ENCODE data around the gene GOLGA8M. TPM values are rescaled to one million over a fixed set of nuclear protein-coding genes. Genes with fewer than 3 reads are reported as not detected.
"Not testable (repeated sequence)": the region's sequence is repeated elsewhere in the genome, so short reads cannot be mapped to it uniquely, and the experiment has no call there.

The GOLGA8M gene
- 0.39 and 2.3 TPM in 2 replicates for total RNA-seq

- not testable (repeated sequence) for DNase-seq (ENCODE audit: extremely low read depth, low read depth, low spot score)
These were observed at the start of gene GOLGA8M for GRCh38 chr15:28712270-28712669. Gene GOLGA8M, minus strand, starts transcription at chr15:28712421. Its CDS starts 98 bp downstream, at chr15:28712323.

- DNase-seq (ENCODE audit: extremely low read depth, low read depth, low spot score), result not testable (repeated sequence)
These were observed 30.7 kb upstream of the GOLGA8M start for GRCh38 chr15:28742890-28743289.

GRCh38 chr15:28738590-28739292 is 26.5 kb upstream of the GOLGA8M start:
- DNase-seq (ENCODE audit: extremely low read depth, low read depth, low spot score), result not testable (repeated sequence)

GRCh38 chr15:28738200-28738561 is 26.0 kb upstream of the GOLGA8M start:
- DNase-seq (ENCODE audit: extremely low read depth, low read depth, low spot score), result not testable (repeated sequence)

- not testable (repeated sequence) for DNase-seq (ENCODE audit: extremely low read depth, low read depth, low spot score)
These were observed 25.4 kb upstream of the GOLGA8M start for GRCh38 chr15:28737521-28738199.

- DNase-seq (ENCODE audit: extremely low read depth, low read depth, low spot score), result not testable (repeated sequence)
These were observed 15.8 kb upstream of the GOLGA8M start for GRCh38 chr15:28728061-28728460.

- not testable (repeated sequence) for DNase-seq (ENCODE audit: extremely low read depth, low read depth, low spot score)
These were observed 14.8 kb upstream of the GOLGA8M start for GRCh38 chr15:28727026-28727425.

GRCh38 chr15:28726102-28726501 is 13.9 kb upstream of the GOLGA8M start:
- no peak for DNase-seq (ENCODE audit: extremely low read depth, low read depth, low spot score)

- no peak for DNase-seq (ENCODE audit: extremely low read depth, low read depth, low spot score)
These were observed 13.3 kb upstream of the GOLGA8M start for GRCh38 chr15:28725556-28725955.

GRCh38 chr15:28723986-28724385 is 11.8 kb upstream of the GOLGA8M start:
- not testable (repeated sequence) for DNase-seq (ENCODE audit: extremely low read depth, low read depth, low spot score)

- not testable (repeated sequence) for DNase-seq (ENCODE audit: extremely low read depth, low read depth, low spot score)
These were observed 7.4 kb upstream of the GOLGA8M start for GRCh38 chr15:28719626-28720025.

GRCh38 chr15:28718576-28718975 is 6.4 kb upstream of the GOLGA8M start:
- DNase-seq (ENCODE audit: extremely low read depth, low read depth, low spot score), result not testable (repeated sequence)

- DNase-seq (ENCODE audit: extremely low read depth, low read depth, low spot score), result not testable (repeated sequence)
These were observed 2.0 kb upstream of the GOLGA8M start for GRCh38 chr15:28714176-28714575.

- DNase-seq (ENCODE audit: extremely low read depth, low read depth, low spot score), result not testable (repeated sequence)
These were observed 8.3 kb downstream of the GOLGA8M start for GRCh38 chr15:28703927-28704326.

- DNase-seq (ENCODE audit: extremely low read depth, low read depth, low spot score), result not testable (repeated sequence)
These were observed 9.8 kb downstream of the GOLGA8M start for GRCh38 chr15:28702427-28702826.

GRCh38 chr15:28694006-28694751 is 18.0 kb downstream of the GOLGA8M start:
- DNase-seq (ENCODE audit: extremely low read depth, low read depth, low spot score), result not testable (repeated sequence)

GRCh38 chr15:28693021-28693420 is 19.2 kb downstream of the GOLGA8M start:
- not testable (repeated sequence) for DNase-seq (ENCODE audit: extremely low read depth, low read depth, low spot score)

- DNase-seq (ENCODE audit: extremely low read depth, low read depth, low spot score), result not testable (repeated sequence)
These were observed 38.7 kb downstream of the GOLGA8M start for GRCh38 chr15:28673533-28673932.

GRCh38 chr15:28672122-28672521 is 40.1 kb downstream of the GOLGA8M start:
- DNase-seq (ENCODE audit: extremely low read depth, low read depth, low spot score), result not testable (repeated sequence)

- DNase-seq (ENCODE audit: extremely low read depth, low read depth, low spot score), result not testable (repeated sequence)
These were observed 45.8 kb downstream of the GOLGA8M start for GRCh38 chr15:28666402-28666801.

GRCh38 chr15:28664575-28664974 is 47.6 kb downstream of the GOLGA8M start:
- not testable (repeated sequence) for DNase-seq (ENCODE audit: extremely low read depth, low read depth, low spot score)
